Esophagus squamous epithelium (tissue), 5 donors: ENCODE measurements around the gene TMC8. TPM values are rescaled to one million over a fixed set of nuclear protein-coding genes. Genes with fewer than 3 reads are reported as not detected.

Experiments used
- DNase-seq: peaks from one replicate; lab custom pipeline; 2025; lab: John Stamatoyannopoulos, UW
- H3K27ac ChIP-seq, 4 donors: fragments of 200-600 bp; sonication (generic); one replicate each; pipeline ENCODE4 v1.5.1; 2016 to 2019; ENCODE audit warnings: mild to moderate bottlenecking in 1 of 4
- H3K27me3 ChIP-seq, 4 donors: fragments of 200-600 bp; sonication (generic); 1 replicate in 3 of 4; 2 replicates in 1 of 4; pipeline versions ENCODE4 v1.5.1 to v1.6.0; 2017 to 2021; ENCODE audit warnings: antibody characterized with exemption in 1 of 4
- H3K36me3 ChIP-seq, 3 donors: fragments of 200-600 bp; sonication (generic); one replicate each; pipeline ENCODE4 v1.5.1; 2016 to 2019
- H3K4me1 ChIP-seq, 3 donors: fragments of 200-600 bp; sonication (generic); one replicate each; pipeline ENCODE4 v1.5.1; 2017 to 2019
- H3K4me3 ChIP-seq, 4 donors: fragments of 200-600 bp; sonication (generic); 1 replicate in 3 of 4; 2 replicates in 1 of 4; pipeline ENCODE4 v1.5.1; 2016 to 2019; ENCODE audit warnings: mild to moderate bottlenecking in 2 of 4, moderate library complexity in 1 of 4
- H3K9me3 ChIP-seq, 3 donors: fragments of 200-600 bp; sonication (generic); one replicate each; pipeline ENCODE4 v1.5.1; 2016 to 2019
- POLR2A ChIP-seq, 4 donors: fragments of 450-650 bp; IDR thresholded peaks; one replicate each; pipeline ENCODE4 v1.6.1; 2017; ENCODE audit warnings: antibody characterized with exemption in 4 of 4, mild to moderate bottlenecking in 4 of 4, moderate library complexity in 3 of 4
- WGBS, 2 donors: methylation state at CpG; one replicate each; pipeline ENCODE4 v1.1.5; 2018; 5-methylcytosine and 5-hydroxymethylcytosine counted together
- intact Hi-C: fragments of 100-400 bp; cut with DNase I; formaldehyde crosslinking; loops from one replicate; pipeline ENCODE4 v1.15.0; 2022
- total RNA-seq, 4 donors: library from RNA; depleted of rRNA; stranded (reverse); fragments of >200 nt; gene quantifications; one replicate each; pipeline ENCODE4 v1.1.0, GENCODE V29; 2016
- TF ChIP-seq, protein P1 (sequence below), 6 experiments: fragments of 450-650 bp in 4 of 6; fragments of 200-600 bp in 2 of 6; sonication (generic) in 2 of 6; IDR thresholded peaks; one replicate each; pipeline ENCODE4 v1.5.1; 2016 to 2019; ENCODE audit warnings: antibody characterized with exemption in 6 of 6, mild to moderate bottlenecking in 4 of 6, moderate library complexity in 4 of 6
- donor health status: DM: yes; HTN: yes; CAD: no.

Gene TMC8
- total RNA-seq, 4 donors from 2014 or later: 1.00 to 5.7 (median 1.5) TPM

DNA sequence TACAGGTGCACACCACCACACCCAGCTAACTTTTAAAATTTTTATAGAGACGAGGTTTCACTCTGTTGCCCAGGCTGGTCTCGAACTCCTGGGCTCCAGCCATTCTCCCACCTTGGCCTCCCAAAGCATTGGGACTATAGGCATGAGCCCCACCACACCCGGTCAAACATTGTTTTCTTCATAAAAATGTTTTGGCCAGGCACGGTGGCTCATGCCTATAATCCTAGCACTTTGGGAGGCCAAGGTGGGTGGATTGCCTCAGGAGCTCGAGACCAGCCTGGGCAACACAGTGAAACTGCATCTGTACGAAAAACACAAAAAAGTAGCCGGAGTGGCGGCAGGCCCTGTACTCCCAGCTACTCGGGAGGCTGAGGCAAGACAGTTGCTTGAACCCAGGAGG, 14.2 kb upstream of the TMC8 start:
- Histone ChIP-seq H3K36me3 (peaks cover 0 to 63% (median 5%) of the 10 kb centered on the region in 3 donors), H3K4me3 (no peak overlapping the region), H3K27ac (no peak overlapping the region), H3K27me3 (no peaks in the 10 kb centered on the region), H3K4me1 (peaks cover 16 to 47% (median 19%) of the 10 kb centered on the region in 3 donors), H3K9me3 (no peaks in the 10 kb centered on the region)
- DNase-seq: no peak
- no peak for TF ChIP-seq POLR2A (IDR thresholded peaks at IDR 0.05)
- TF ChIP-seq, protein P1, sequence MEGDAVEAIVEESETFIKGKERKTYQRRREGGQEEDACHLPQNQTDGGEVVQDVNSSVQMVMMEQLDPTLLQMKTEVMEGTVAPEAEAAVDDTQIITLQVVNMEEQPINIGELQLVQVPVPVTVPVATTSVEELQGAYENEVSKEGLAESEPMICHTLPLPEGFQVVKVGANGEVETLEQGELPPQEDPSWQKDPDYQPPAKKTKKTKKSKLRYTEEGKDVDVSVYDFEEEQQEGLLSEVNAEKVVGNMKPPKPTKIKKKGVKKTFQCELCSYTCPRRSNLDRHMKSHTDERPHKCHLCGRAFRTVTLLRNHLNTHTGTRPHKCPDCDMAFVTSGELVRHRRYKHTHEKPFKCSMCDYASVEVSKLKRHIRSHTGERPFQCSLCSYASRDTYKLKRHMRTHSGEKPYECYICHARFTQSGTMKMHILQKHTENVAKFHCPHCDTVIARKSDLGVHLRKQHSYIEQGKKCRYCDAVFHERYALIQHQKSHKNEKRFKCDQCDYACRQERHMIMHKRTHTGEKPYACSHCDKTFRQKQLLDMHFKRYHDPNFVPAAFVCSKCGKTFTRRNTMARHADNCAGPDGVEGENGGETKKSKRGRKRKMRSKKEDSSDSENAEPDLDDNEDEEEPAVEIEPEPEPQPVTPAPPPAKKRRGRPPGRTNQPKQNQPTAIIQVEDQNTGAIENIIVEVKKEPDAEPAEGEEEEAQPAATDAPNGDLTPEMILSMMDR (IDR thresholded peaks at IDR 0.05): no peak
- 89 to 97% methylated on average over 6 to 9 of the region's 9 CpGs for WGBS, 2 donors
- intact Hi-C loops: loop anchor here (10.0 kb wide), 1 partner anchor 128 kb away; no protein-coding TSS in a partner anchor

DNA sequence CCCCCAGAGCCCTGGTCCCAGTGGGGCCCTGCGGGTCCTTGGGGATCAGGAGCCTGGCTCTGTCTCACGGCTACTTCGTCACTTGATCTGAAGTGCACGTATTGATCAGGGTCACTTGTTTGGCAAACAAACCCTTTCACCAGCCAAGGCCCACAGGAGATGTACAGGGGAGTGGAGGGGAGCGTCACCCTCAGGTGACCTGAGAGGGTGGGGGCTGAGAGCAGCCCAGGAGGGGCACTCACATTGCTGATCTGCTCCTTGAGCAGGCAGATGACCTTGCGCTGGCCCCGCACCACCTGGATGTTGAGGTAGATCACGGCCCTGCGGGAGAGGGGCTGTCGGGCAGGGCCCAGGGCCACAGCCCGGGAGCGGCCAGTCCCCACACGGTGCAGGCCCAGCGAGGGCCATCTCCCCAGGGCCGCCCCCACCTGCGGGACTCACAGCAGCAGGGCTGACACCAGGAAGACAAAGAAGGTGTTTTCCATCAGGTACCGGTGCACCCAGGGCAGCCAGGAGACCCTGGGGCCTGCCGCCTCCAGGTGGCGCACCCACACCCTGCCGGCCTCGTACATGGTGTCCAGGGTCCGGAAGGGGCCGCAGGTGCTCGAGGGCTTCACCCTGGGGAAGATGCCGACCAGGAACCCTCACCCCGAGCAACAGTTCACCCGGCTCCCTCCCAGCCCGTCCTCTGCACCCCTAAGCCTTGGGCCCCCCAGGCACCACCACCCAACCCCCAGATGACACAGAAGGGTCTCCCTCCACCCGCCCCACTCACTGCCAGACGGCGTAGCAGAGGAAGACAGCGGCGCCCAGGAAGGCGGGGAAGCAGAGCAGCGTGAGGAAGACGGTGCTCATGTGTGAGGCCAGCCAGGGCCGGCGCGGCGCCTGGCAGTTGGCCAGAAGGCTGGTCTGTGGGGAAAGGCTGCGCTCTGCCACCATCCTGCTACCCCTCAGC, 13.3 kb upstream of the TMC8 start:
- no peak for DNase-seq
- Histone ChIP-seq H3K4me1 (peaks cover 16 to 52% (median 17%) of the 10 kb centered on the region in 3 donors), H3K27me3 (no peaks in the 10 kb centered on the region), H3K9me3 (no peaks in the 10 kb centered on the region), H3K36me3 (peaks cover 3 to 63% (median 6%) of the 10 kb centered on the region in 3 donors), H3K4me3 (no peak overlapping the region), H3K27ac (no peak overlapping the region)
- TF ChIP-seq POLR2A (IDR thresholded peaks at IDR 0.05): no peak
- TF ChIP-seq, protein P1 (IDR thresholded peaks at IDR 0.05): peak in 5 of 6 experiments; percentile 32 to 63 (median 53)
- intact Hi-C loops: loop anchor here (10.0 kb wide), 1 partner anchor 127 kb away; no protein-coding TSS in a partner anchor
- 80% methylated on average over 1 of the region's 41 CpGs; no CpG with 5 or more reads in 1 of the 2 donors for WGBS, 2 donors

DNA sequence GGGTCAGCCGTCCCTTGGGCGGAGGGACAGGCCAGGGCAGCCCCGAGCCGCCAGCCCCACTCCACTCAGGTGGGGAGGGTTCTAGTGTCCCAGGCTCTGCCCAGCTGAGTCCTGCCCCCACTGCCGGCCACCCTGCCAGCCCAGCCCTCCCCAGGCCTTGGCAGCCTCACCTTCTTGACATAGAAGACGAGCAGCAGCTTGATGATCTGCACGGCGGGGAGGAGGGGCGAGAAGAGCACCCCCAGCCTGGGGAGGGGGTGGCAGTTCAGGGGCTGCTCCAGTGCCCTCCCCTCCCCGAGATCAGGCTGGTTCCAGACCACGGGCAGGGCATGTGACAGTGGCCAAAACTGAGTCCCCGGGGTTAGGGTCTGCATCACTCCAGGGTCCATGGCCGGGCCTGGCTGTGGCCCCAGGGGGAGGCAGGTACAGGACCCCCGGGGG, 11.8 kb upstream of the TMC8 start:
- DNase-seq: no peak
- no peak overlapping the region for H3K4me3 ChIP-seq
- TF ChIP-seq POLR2A (IDR thresholded peaks at IDR 0.05): no peak
- TF ChIP-seq, protein P1 (IDR thresholded peaks at IDR 0.05): no peak
- 70% methylated on average over 2 of the region's 14 CpGs; no CpG with 5 or more reads in 1 of the 2 donors for WGBS, 2 donors
- no peaks in the 10 kb centered on the region for H3K9me3 ChIP-seq
- peaks cover 8 to 67% (median 16%) of the 10 kb centered on the region in 3 donors for H3K36me3 ChIP-seq
- no peak overlapping the region for H3K27ac ChIP-seq
- peaks cover 5 to 46% (median 6%) of the 10 kb centered on the region in 3 donors for H3K4me1 ChIP-seq
- H3K27me3 ChIP-seq: no peaks in the 10 kb centered on the region
- intact Hi-C loops: loop anchor here (10.0 kb wide), 1 partner anchor 126 kb away; no protein-coding TSS in a partner anchor

DNA sequence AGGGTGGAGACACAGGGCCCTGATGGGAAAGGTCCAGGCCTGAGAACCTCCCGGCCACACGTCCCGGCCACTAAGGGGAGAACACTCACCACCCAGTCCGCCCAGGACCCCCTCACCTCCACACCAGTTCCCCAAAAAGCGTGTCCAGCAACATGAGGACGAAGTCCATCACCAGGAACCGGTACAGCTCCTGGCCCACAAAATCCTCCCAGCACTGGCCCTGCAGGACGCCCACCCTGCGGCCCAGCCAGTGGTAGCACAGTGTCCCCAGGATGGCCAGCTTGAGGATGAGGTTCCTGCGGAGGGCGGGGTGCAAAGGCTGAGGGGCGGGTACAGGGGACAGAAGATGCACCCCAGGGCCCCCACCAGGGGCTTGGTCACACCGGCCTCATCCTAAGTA, 10.0 kb upstream of the TMC8 start:
- no peak for DNase-seq
- Histone ChIP-seq H3K36me3 (peaks cover 15 to 84% (median 26%) of the 10 kb centered on the region in 3 donors), H3K4me3 (no peak overlapping the region), H3K27me3 (no peaks in the 10 kb centered on the region), H3K9me3 (no peaks in the 10 kb centered on the region), H3K4me1 (peaks cover 13 to 47% (median 14%) of the 10 kb centered on the region in 3 donors), H3K27ac (no peak overlapping the region)
- intact Hi-C loops: no loop called here
- WGBS, 2 donors: 90 to 94% methylated on average over 5 to 6 of the region's 13 CpGs
- TF ChIP-seq, protein P1 (IDR thresholded peaks at IDR 0.05): no peak
- no peak for TF ChIP-seq POLR2A (IDR thresholded peaks at IDR 0.05)
